NCI-H82 treated with DMSO at 0.1 percent for 48 hours (cell line): ENCODE results near the gene HOXD8.
A peak's percentile ranks its signal among the peaks of the same experiment; 100 is the strongest.

Experiments used
- DNase-seq: peaks from one replicate; lab custom pipeline; 2025; ENCODE audit not compliant: unreplicated experiment; lab: John Stamatoyannopoulos, UW

The HOXD8 gene

DNA sequence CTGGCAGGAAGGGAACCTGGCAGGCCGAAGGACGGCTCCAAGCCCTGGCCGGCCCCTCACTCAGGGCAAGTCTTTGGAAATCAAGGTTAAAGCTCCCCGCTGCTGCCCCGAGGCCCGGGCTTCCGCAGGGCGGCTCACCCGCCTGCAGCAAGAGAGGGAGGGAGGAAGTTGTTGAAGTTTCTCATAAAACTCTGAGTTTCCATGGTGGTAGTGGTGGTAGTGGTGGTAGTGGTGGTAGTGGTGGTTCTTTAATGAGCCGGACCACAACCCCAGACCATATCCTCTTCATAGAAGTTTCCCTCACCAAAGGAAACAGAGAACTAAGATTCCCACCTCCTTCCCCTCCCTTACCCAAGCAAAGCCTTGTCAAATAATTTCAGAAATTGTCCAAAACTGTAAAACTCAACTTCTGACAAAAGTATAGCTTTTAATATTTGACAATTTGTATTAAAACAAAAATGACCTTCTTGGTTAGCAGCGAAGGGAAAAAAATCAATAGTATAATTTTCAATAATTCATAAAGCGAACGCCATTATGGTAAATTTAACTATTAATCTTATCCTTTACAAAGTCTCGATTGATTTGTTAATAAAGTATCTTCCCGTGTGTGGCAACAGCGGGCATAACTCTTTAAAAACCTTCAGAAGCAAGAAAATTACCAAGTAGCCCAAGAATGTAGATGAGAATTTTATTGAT is 14.4 kb upstream of the HOXD8 start:
- no peak for DNase-seq

DNA sequence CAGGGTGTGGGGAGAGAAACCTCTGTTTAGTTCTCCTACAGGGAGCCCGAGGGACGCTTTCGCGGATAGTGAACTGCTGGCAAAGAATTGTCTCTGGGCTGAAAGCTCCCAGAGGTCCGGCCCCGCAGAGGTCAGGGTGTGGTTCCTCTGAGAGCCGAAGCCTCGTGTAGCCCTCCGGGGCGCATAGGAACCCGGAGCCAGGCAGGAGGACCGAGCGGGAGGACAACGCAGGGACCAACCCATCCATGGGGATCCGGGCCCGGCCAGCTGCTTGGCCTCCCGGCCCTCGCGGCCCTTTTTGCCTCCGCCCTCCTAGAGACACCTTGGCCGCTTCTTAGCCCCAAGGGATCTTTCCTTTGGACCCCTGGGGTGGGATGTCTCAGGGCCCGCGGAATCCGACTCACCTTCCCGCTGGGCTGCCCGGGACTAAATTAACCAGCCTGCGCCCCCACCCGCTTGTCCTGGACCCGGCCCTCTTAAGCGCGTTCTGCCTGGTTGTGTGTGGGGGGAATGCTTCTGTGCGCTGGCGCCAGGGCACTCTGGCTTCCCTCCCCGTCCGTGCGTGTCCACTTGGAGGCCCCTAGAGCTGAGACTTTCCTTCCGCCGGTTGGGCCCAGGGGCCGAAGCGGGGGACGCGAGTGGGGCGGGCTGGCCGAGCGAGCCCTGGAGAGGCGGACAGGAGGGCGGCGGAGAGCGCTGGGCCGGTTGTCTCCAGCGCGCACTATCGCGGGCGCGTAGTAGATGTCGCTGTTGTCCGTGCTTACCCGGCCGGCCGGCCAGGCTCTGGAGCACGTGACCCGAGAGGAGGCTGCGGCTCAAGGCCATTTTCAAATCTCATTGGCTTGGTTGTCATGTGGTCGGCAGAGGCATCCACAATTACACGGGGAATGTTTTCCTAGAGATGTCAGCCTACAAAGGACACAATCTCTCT is 13.4 kb upstream of the HOXD8 start, which contains the start of gene HOXD10:
Gene HOXD10, plus strand, starts transcription at position 896 of the 931 bp plus-strand sequence. CDS start 56 bp downstream, outside the sequence.
- DNase-seq, result no peak

GRCh38 chr2:176117162-176117822 is 12.2 kb upstream of the HOXD8 start:
- DNase-seq, result no peak

DNA sequence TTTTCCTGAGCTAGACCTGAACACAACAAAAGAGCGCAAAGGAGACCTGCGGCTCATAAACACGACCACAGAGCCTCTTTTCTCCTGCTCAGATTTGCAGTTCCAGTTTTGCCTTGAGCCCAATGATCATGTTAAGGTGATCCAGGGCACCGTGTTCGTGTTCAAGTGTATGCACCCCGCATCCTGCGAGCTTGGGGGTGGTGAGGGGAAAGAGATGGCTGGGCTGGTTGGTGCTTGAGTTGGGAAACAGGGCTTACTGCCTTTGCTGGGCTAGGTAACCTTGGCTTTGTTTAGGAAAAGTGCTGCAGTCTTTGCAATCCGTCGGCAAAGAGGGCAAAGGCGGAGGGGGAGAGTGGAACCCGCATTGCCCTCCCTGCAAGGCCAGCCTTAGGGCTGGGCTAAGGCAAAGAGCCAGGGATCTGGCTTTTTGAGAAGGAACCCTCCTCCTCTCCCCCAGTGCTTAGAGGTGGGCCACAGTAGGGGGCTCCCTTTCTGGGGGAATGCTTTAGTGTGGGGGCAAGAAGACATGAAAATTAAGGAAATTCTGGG is 11.6 kb upstream of the HOXD8 start:
- DNase-seq, result no peak

DNA sequence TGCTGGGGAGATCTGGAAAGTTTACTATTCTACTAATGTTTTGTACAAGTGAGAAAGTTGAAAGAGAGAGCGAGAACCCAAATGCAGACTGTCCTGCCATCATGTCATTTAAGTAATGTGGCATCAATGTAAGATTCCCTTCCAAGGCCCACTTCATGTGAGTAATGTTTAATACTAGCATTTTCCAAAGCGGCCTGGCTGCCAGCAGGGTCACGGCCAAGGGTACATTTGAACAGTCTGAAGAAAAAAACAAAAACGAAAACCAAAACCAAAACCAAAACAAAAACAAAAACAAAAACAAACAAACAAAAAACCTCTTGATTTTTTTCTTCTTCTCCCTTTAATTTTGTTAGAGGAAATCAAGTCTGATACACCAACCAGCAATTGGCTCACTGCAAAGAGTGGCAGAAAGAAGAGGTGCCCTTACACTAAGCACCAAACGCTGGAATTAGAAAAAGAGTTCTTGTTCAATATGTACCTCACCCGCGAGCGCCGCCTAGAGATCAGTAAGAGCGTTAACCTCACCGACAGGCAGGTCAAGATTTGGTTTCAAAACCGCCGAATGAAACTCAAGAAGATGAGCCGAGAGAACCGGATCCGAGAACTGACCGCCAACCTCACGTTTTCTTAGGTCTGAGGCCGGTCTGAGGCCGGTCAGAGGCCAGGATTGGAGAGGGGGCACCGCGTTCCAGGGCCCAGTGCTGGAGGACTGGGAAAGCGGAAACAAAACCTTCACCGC is 10.7 kb upstream of the HOXD8 start:
- DNase-seq, result peak; percentile 68

DNA sequence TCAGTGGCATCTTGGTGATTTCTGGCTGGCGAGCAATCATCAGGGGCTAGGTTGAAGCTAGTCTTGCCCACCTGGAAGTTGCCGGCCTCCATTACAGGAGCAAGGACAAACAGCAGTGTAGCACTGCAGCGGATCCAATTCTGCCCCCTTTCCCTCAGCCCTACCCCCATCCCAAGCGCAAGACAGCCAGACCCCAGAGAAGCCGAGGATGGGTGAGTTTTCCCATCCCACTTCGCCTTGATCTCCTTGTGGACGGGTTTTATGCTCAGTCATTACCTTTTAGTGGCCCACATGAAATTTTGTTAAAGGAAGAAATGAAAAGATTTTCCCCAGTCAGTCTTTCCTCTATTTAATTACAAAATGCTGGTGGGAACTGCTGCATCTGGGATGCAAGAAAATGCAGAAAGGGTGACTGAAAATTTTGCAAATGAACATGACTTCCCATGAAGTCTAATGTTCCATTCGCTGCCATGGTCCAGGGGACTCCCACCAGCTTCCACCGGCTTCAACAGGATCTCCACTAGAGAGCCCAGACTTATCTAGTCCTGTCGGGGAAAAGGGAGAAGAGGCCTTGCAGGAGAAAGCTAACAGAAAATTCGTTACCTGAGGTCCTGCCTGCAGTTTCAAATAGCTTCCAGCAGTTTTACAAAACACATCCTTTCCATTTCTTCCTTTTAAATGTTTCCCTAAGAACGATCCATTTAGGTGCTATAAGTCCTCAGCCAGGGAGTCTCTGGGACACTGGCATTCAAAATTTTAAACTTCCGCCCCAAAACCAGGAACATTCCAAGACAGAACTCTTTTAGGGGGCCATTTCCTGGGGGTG is 8.9 kb upstream of the HOXD8 start:
- DNase-seq, result no peak

GRCh38 chr2:176121190-176122051 is 8.1 kb upstream of the HOXD8 start:
- DNase-seq, result no peak

- no peak for DNase-seq
Observed at GRCh38 chr2:176122052-176122682, 7.3 kb upstream of the HOXD8 start.

GRCh38 chr2:176122683-176123410 is 6.7 kb upstream of the HOXD8 start, which contains the start of gene HOXD9:
Gene HOXD9 (plus strand): TSS chr2:176122719. CDS start chr2:176122769, 50 bp downstream.
- no peak for DNase-seq

- no peak for DNase-seq
Observed at GRCh38 chr2:176123411-176124109, 5.9 kb upstream of the HOXD8 start.

- DNase-seq, result no peak
Observed at GRCh38 chr2:176124110-176124946, 5.2 kb upstream of the HOXD8 start.

DNA sequence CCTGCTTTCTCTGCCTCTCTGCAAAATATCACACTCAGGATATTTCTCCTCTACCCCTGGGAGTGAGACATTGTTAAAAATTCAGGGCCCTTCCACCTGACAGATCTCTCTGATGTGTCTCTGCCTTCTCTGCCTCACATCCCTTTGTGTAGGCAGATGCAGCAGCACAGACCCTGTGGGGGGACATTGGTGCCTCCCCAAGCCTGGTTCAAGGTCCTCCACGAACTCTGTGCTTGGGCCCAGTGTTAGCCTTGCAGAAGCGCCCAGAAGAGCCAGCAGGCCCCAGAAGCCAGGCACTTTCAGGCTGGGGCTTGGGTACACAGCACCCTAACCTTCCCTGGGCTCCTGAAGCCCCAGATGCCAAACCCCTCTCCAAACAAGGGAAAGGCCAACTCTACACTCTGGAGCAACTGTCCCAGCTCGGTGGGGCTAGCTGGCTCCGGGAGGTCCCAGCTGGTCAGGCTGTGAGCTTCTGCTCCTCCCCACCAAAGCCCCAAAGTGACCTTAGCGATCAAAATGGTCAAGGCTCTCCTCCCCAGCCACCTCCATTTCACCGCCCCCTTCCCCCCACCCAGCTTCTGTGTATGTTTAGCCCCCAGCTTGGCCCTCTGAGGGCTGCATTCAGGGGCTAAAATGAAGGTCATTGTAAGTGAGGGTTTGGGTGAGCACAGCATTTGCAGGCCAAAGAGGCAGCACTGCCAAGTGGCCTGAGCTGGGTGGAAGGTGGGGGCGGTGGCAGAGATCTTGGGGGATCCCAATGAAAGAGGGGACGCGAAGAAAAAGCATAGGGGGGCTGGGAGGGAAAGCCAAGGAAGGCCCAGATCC is 4.3 kb upstream of the HOXD8 start:
- no peak for DNase-seq

GRCh38 chr2:176125772-176126054 is 3.8 kb upstream of the HOXD8 start:
- DNase-seq, result no peak

DNA sequence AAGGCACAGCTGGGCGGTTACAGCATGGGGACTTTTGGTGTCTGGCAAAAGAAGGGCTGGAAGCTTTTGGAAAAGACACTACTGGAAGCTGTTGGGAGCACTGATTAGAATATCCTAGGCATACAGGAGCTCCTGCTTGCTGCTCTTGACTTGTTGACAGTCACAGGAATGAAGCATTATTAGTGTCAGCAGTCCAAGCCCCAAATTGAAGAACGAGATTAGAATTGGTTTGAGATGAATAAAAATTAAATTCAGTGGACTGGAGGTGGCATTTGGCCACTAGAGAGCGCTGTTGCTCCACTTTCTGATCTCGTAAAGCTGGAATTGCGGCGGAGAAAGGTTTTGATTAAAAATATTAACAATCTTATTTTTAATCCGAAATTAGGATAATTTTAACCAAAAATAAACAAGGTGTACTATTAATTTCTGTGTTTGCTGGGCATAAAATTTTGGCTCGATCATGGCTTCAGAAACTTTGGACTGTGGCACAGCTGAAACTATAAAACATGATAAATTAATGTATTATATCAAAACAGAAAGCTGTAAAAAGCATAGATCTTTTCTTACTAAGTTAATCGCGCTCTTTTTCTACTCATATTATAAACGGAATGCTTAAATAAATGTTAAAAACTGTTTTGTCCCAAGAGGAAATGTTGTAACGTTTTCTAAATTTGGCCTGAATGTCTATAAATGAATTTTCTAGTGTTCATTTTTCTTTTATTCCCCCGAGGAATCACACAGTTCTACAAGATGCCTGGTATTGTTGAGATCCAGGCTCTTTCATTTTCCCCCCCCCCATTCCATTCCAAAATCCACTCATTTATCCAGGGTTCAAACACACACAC is 2.4 kb upstream of the HOXD8 start:
- peak; percentile 23 for DNase-seq

- DNase-seq, result no peak
Observed at GRCh38 chr2:176127774-176128072, 1.8 kb upstream of the HOXD8 start.
